H1 (cell line): Measurements from ENCODE around the gene ENDOD1.

ENCODE experiments used
- EGR1 ChIP-seq: IDR thresholded peaks from 2 replicates; pipeline ENCODE4 v1.6.1; 2011; ENCODE audit warnings: low read depth, low read length, borderline replicate concordance
- ZNF274 ChIP-seq: IDR thresholded peaks from 2 replicates; pipeline ENCODE4 v1.7.0; 2012; ENCODE audit warnings: low read length, borderline replicate concordance; ENCODE audit errors: extremely low read depth

- TF ChIP-seq EGR1 (no peak), ZNF274 (no peak)
Observed at GRCh38 chr11:95103701-95104100, 14.1 kb downstream of the ENDOD1 start.
